Endothelial cell of umbilical vein (primary cell): ENCODE data around the gene NPPA. TPM values are rescaled to one million over a fixed set of nuclear protein-coding genes. Genes with fewer than 3 reads are reported as not detected.

Source experiments
- BruUV-seq: library from RNA; stranded (reverse); fragments of 400-500 nt; replicated peaks from 2 replicates; lab custom pipeline; 2021; lab: Mats Ljungman, UMichigan
- CTCF ChIA-PET: fragments of 300-600, 350-600 bp; sonication (Branson Sonifier 250); formaldehyde crosslinking; loops from one replicate; lab custom pipeline; 2021; ENCODE audit warnings: antibody characterized with exemption, inconsistent platforms; lab: Charles Lee
- POLR2A ChIA-PET: fragments of 300-600, 350-600 bp; sonication (Branson Sonifier 250); formaldehyde crosslinking; loops from one replicate; lab custom pipeline; 2021; ENCODE audit warnings: antibody characterized with exemption, inconsistent platforms; lab: Charles Lee
- DNase-seq: peaks from one replicate; pipeline ENCODE4 v3.0.0-alpha.2; 2011; ENCODE audit warnings: low read depth, low spot score
- FAIRE-seq: peaks from 2 replicates; lab custom pipeline; 2011; peaks lifted over from hg19 to GRCh38; lab: Jason Lieb, UNC
- H2AFZ ChIP-seq: 2 replicates; pipeline ENCODE4 v1.6.0; 2012; ENCODE audit warnings: low read depth, low read length, control low read depth, inconsistent platforms
- H3K27ac ChIP-seq: 2 replicates; pipeline ENCODE4 v1.5.1; 2011; ENCODE audit warnings: low read depth, mild to moderate bottlenecking, control low read depth, low read length, moderate library complexity; ENCODE audit not compliant: insufficient read depth
- H3K27me3 ChIP-seq, 2 experiments: 2 replicates each; pipeline versions ENCODE4 v1.6.0 to v1.6.1; 2011; ENCODE audit warnings: low read length in 2 of 2, mixed read lengths in 1 of 2; ENCODE audit not compliant: control insufficient read depth in 2 of 2, insufficient read depth in 2 of 2
- H3K36me3 ChIP-seq, 2 experiments: 2 replicates in 1 of 2; 3 replicates in 1 of 2; pipeline ENCODE4 v1.5.1; 2011; ENCODE audit warnings: low read length in 2 of 2, mild to moderate bottlenecking in 1 of 2, moderate library complexity in 1 of 2; ENCODE audit not compliant: control insufficient read depth in 2 of 2, insufficient read depth in 2 of 2; ENCODE audit errors: extremely low read depth in 1 of 2
- H3K4me1 ChIP-seq: 3 replicates; pipeline ENCODE4 v1.5.1; 2011; ENCODE audit warnings: mild to moderate bottlenecking, low read length; ENCODE audit not compliant: control insufficient read depth, insufficient read depth; ENCODE audit errors: extremely low read depth
- H3K4me2 ChIP-seq: 2 replicates; pipeline ENCODE4 v1.6.1; 2011; ENCODE audit warnings: low read length, control low read depth, mixed read lengths; ENCODE audit not compliant: insufficient read depth
- H3K4me3 ChIP-seq, 3 experiments: fragments of 200-600 bp in 1 of 3; sonication (generic), shearing (Covaris generic) in 1 of 3; replicated peaks in 1 of 3; 2 replicates each; pipeline ENCODE4 v1.5.1; 2011 to 2016; ENCODE audit warnings: control low read depth in 3 of 3, low read length in 3 of 3, mild to moderate bottlenecking in 2 of 3, inconsistent platforms in 1 of 3, low read depth in 1 of 3, moderate library complexity in 1 of 3; ENCODE audit not compliant: insufficient read depth in 1 of 3
- H3K79me2 ChIP-seq: 2 replicates; pipeline ENCODE4 v1.6.0; 2012; ENCODE audit warnings: low read length, inconsistent platforms; ENCODE audit not compliant: control insufficient read depth, insufficient read depth
- H3K9ac ChIP-seq: replicated peaks from 2 replicates; pipeline ENCODE3; 2011; ENCODE audit warnings: low read length, control low read depth; ENCODE audit not compliant: insufficient read depth; ENCODE audit errors: extremely low read depth
- H3K9me1 ChIP-seq: replicated peaks from 3 replicates; pipeline ENCODE4 v1.6.0; 2011; ENCODE audit warnings: mild to moderate bottlenecking, low read length; ENCODE audit not compliant: control insufficient read depth, insufficient read depth; ENCODE audit errors: extremely low read depth
- H3K9me3 ChIP-seq: replicated peaks from 2 replicates; pipeline ENCODE4 v1.5.1; 2012; ENCODE audit warnings: low read length, inconsistent platforms; ENCODE audit not compliant: control insufficient read depth, insufficient read depth
- H4K20me1 ChIP-seq: replicated peaks from 2 replicates; pipeline ENCODE3; 2011; ENCODE audit warnings: mild to moderate bottlenecking, low read length; ENCODE audit not compliant: control insufficient read depth, insufficient read depth; ENCODE audit errors: extremely low read depth
- CTCF ChIP-seq, 2 donors: IDR thresholded peaks; 1 replicate in 1 of 2; 2 replicates in 1 of 2; pipeline ENCODE4 v1.5.1; 2011; ENCODE audit warnings: low read length in 2 of 2, mild to moderate bottlenecking in 2 of 2, moderate library complexity in 2 of 2, control low read depth in 1 of 2, inconsistent platforms in 1 of 2, low read depth in 1 of 2; ENCODE audit not compliant: insufficient read depth in 1 of 2; ENCODE audit errors: extremely low read depth in 1 of 2
- EZH2 ChIP-seq: IDR thresholded peaks from 2 replicates; pipeline ENCODE4 v1.6.1; 2012; ENCODE audit warnings: borderline replicate concordance, low read depth, mild to moderate bottlenecking, moderate library complexity, low read length, inconsistent platforms; ENCODE audit not compliant: severe bottlenecking
- FOS ChIP-seq: IDR thresholded peaks from 2 replicates; pipeline ENCODE4 v1.6.1; 2011; ENCODE audit warnings: mild to moderate bottlenecking, low read length, moderate library complexity, borderline replicate concordance; ENCODE audit not compliant: insufficient read depth
- GATA2 ChIP-seq: IDR thresholded peaks from 2 replicates; pipeline ENCODE4 v1.7.0; 2011; ENCODE audit warnings: low read depth, mild to moderate bottlenecking, moderate library complexity, mixed read lengths, low read length; ENCODE audit not compliant: insufficient read length, insufficient read depth
- JUN ChIP-seq: IDR thresholded peaks from 2 replicates; pipeline ENCODE4 v1.6.1; 2011; ENCODE audit warnings: borderline replicate concordance, low read depth; ENCODE audit not compliant: insufficient read length, insufficient read depth
- MYC ChIP-seq: IDR thresholded peaks from one replicate; pipeline ENCODE4 v1.6.1; 2011; ENCODE audit warnings: mild to moderate bottlenecking, low read depth, low read length
- POLR2A ChIP-seq: IDR thresholded peaks from 2 replicates; pipeline ENCODE4 v1.6.1; 2012; ENCODE audit warnings: low read depth, mild to moderate bottlenecking, control low read depth, low read length
- POLR2AphosphoS5 ChIP-seq: IDR thresholded peaks from 2 replicates; pipeline ENCODE4 v1.6.1; 2012; ENCODE audit warnings: low read depth, mild to moderate bottlenecking, control low read depth, low read length, moderate library complexity; ENCODE audit not compliant: insufficient read depth
- dilution Hi-C: fragments of 300-500 bp; cut with MboI; formaldehyde crosslinking; loops from one replicate; pipeline ENCODE4 v1.15.0; 2019; ENCODE audit warnings: low sequenced_read_pairs; ENCODE audit not compliant: extremely low pct_ligation_motif_present
- intact Hi-C: fragments of 100-400 bp; cut with micrococcal nuclease; formaldehyde crosslinking; loops from one replicate; pipeline ENCODE4 v1.10.0; 2022
- polyA plus RNA-seq, 4 experiments: library from polyadenylated mRNA; depleted of rRNA in 3 of 4; stranded (reverse) in 3 of 4; unstranded in 1 of 4; fragments of >200 nt; gene quantifications; 2 replicates each; pipeline versions ENCODE4 v1.2.1 to v1.2.3, GENCODE V29; 2011 to 2012; ENCODE audit warnings: missing spikeins in 1 of 4
- total RNA-seq: library from RNA; stranded (reverse); gene quantifications from 2 replicates; pipeline ENCODE4 v1.2.3, GENCODE V29; 2021
- TF ChIP-seq, protein P1 (sequence below): IDR thresholded peaks from 2 replicates; pipeline ENCODE4 v1.6.1; 2011; ENCODE audit not compliant: insufficient read depth, insufficient read length

The NPPA gene
- total and polyA plus RNA-seq, 2 donors (not counting 3 experiments of a cell fraction or from before 2014, with no cell fraction given) = not detected

DNA sequence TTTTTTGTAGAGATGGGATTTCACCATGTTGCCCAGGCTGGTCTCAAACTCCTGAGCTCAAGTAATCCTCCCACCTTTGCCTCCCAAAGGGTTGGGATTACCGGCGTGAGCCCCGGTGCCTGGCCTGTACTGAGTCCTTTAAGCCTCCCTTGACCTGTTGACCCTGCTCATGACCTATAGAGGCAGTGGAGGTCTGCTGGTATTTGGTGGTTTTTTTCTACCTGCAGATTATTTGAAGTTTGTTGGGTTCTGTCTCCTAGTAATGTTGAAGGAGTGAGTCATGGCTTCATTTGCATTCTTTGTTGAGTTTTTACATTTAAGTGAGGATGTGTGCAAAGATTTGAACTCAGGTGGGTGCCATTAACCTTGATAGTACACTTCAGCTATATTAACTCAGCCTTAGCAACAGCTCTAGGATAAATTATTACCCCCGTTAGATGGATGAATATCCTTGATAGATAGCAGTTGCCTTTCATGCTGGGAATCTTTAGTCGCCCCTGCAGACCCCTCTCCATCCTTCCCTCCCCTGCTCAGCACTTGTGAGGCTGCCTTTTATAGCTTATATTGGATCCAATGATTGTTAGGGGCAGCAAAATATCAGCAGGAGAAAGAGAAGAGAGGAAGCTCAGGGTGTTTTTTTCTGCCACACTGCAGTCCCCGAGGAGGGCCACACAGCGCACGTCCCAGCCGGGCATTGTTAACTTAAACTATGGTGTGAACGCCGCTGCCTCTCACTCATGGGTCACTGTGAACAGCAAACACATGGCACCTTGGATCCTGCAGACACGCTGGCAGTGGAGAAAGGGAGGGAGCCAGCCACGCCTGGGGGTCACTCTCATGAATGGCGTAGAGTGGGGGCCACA is 26.0 kb upstream of the NPPA start:
- H4K20me1 ChIP-seq = no peaks in the 10 kb centered on the region
- CTCF ChIA-PET = interaction anchor here (1.0 to 1.1 kb wide), 2 partner anchors 21 to 35 kb away, joined by 3 to 4 read pairs; no protein-coding TSS in a partner anchor
- no peak for FAIRE-seq

DNA sequence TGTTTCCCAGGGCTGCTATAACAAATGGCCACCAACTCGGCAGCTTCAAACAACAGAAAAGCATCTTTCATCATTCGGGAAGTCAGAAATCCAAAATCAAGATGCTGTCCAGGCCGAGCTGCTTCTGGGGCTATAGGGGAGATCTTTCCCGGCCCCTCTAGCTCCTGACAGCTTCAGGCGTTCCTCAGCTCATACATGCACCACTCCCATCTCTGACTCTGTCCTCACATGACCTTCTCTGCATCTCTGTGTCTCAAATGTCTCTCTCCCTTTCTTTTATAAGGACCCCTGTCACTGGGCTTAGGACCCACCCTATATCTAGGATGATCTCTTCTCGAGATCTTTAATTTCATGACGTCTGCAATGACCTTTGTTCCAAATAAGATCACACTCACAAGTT is 25.0 kb upstream of the NPPA start:
- H3K27ac ChIP-seq = no peak overlapping the region
- H3K4me1 ChIP-seq = no peaks in the 10 kb centered on the region
- no peaks in the 10 kb centered on the region for H3K36me3 ChIP-seq
- FAIRE-seq (no peak), DNase-seq (no peak)
- no peak for TF ChIP-seq JUN
- TF ChIP-seq CTCF (IDR thresholded peaks at IDR 0.05; ENCODE audit: extremely low read depth in 1 of 2, insufficient read depth in 1 of 2, low read depth in 1 of 2, low read length in 2 of 2) = no peak
- no peak for TF ChIP-seq FOS
- TF ChIP-seq, protein P1, sequence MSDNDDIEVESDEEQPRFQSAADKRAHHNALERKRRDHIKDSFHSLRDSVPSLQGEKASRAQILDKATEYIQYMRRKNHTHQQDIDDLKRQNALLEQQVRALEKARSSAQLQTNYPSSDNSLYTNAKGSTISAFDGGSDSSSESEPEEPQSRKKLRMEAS = no peak
- TF ChIP-seq EZH2 = no peak
- no peak for TF ChIP-seq POLR2AphosphoS5
- no peak for TF ChIP-seq POLR2A
- no peak for TF ChIP-seq GATA2
- TF ChIP-seq MYC = no peak
- no TSS peak for BruUV-seq
- H3K4me2 ChIP-seq = no peak overlapping the region
- H3K79me2 ChIP-seq = no peaks in the 10 kb centered on the region
- no peaks in the 10 kb centered on the region for H4K20me1 ChIP-seq
- ChIA-PET POLR2A (interaction anchor here (0.7 kb wide), 1 partner anchor 37 kb away, joined by 7 read pairs; no protein-coding TSS in a partner anchor), CTCF (interaction anchor here (1.0 to 1.1 kb wide), 2 partner anchors 13 to 34 kb away, joined by 4 read pairs; no protein-coding TSS in a partner anchor)
- no peak overlapping the region for H3K4me3 ChIP-seq
- H2AFZ ChIP-seq = no peak overlapping the region
- intact Hi-C loops (no loop called here), dilution Hi-C loops (no loop called here)
- H3K9me1 ChIP-seq = no peaks in the 10 kb centered on the region
- H3K9ac ChIP-seq = no peak overlapping the region
- no peaks in the 10 kb centered on the region for H3K9me3 ChIP-seq
- no peaks in the 10 kb centered on the region for H3K27me3 ChIP-seq

More for the DNA sequence above, 26.0 kb upstream of the NPPA start:
- no peaks in the 10 kb centered on the region for H3K79me2 ChIP-seq
- H3K4me1 ChIP-seq = no peaks in the 10 kb centered on the region
- H3K4me3 ChIP-seq = no peak overlapping the region
- TF ChIP-seq POLR2AphosphoS5 = no peak
- H3K4me2 ChIP-seq = no peak overlapping the region
- H3K27ac ChIP-seq = no peak overlapping the region
- no peak for DNase-seq
- H3K9ac ChIP-seq = no peak overlapping the region
- intact Hi-C loops = no loop called here
- no peaks in the 10 kb centered on the region for H3K9me1 ChIP-seq
- H2AFZ ChIP-seq = no peak overlapping the region
- H3K36me3 ChIP-seq = no peaks in the 10 kb centered on the region
- POLR2A ChIA-PET = interaction anchor here (0.7 kb wide), 1 partner anchor 36 kb away, joined by 7 read pairs; no protein-coding TSS in a partner anchor
- H3K9me3 ChIP-seq = no peaks in the 10 kb centered on the region
- no peaks in the 10 kb centered on the region for H3K27me3 ChIP-seq
- dilution Hi-C loops = no loop called here
- no TSS peak for BruUV-seq
